H1 (cell line): ENCODE data around the gene SMIM5. TPM values are rescaled to one million over a fixed set of nuclear protein-coding genes. Genes with fewer than 3 reads are reported as not detected.

Experiments used
- ASH2L ChIP-seq: fragments of 200-600, 300-600 bp; sonication (generic); IDR thresholded peaks from one replicate; pipeline ENCODE4 v1.7.1; 2017; ENCODE audit warnings: low read length
- POLR2AphosphoS5 ChIP-seq: IDR thresholded peaks from 2 replicates; pipeline ENCODE4 v1.6.1; 2011; ENCODE audit warnings: low read depth, low read length
- polyA plus RNA-seq, 7 experiments: library from polyadenylated mRNA; depleted of rRNA in 3 of 7; stranded (reverse) in 5 of 7; unstranded in 2 of 7; fragments of >200 nt in 5 of 7; fragments of 200-250 nt in 2 of 7; gene quantifications; 1 replicate in 5 of 7; 2 replicates in 1 of 7; 4 replicates in 1 of 7; pipeline versions ENCODE4 v1.2.1 to v1.2.3, GENCODE V29; 2011 to 2013; ENCODE audit warnings: missing spikeins in 2 of 7, mixed read lengths in 2 of 7
- total RNA-seq: library from RNA; stranded (reverse); fragmentation: NEBNext Ultra II Directional; extraction: Animal tissue kit (Norgen Biotek cat#: 25700); gene quantifications from 2 replicates; pipeline ENCODE4 v1.2.1, GENCODE V29; 2021

The SMIM5 gene
- total and polyA plus RNA-seq, 2 of the 8 experiments (the other 6 are each of a cell fraction or from before 2014, with no cell fraction given), result not detected

- TF ChIP-seq POLR2AphosphoS5 (no peak), ASH2L (no peak)
- TF ChIP-seq, all 59 proteins: peak for 0
These were observed 30.1 kb upstream of the SMIM5 start (continued) for GRCh38 chr17:75603123-75603522.
